Measurements from ENCODE around the gene SPSB3. TPM values are rescaled to one million over a fixed set of nuclear protein-coding genes. Genes with fewer than 3 reads are reported as not detected.

The SPSB3 gene
- total and polyA plus RNA-seq, 2 of the 4 experiments (the other 2 are of a cell fraction): 9.1 to 30.8 TPM

GRCh38 chr16:1810106-1810505, 27.7 kb upstream of the SPSB3 start:
- Histone ChIP-seq H3K79me1 (ENCODE audit: low read depth in 1 of 2, low read length in 2 of 2) (0 out of 4 replicates have a peak, but pooled peaks cover 0 to 2% of the 10 kb centered on the region in 2 experiments), H3K9me3 (ENCODE audit: control insufficient read depth, insufficient read depth, low read length) (no peaks in the 10 kb centered on the region), H3K27me3 (ENCODE audit: control insufficient read depth, insufficient read depth, low read length) (no peaks in the 10 kb centered on the region), H3K36me3 (ENCODE audit: control insufficient read depth, insufficient read depth, low read length) (peaks cover 19% of the 10 kb centered on the region; the same call in 1 of the 2 replicates), H2BK15ac (ENCODE audit: low read depth, low read length) (no peak overlapping the region), H2AFZ (replicated peaks; ENCODE audit: low read length, poor library complexity) (no peak overlapping the region), H3K14ac (replicated peaks; ENCODE audit: low read depth, low read length) (no peak overlapping the region), H3K9me1 (ENCODE audit: insufficient read depth, low read length) (no peaks in the 10 kb centered on the region), H3K4me3 (ENCODE audit: insufficient read depth, low read depth, low read length) (no peak overlapping the region), H4K5ac (ENCODE audit: low read depth, low read length) (no peak overlapping the region), H4K20me1 (ENCODE audit: insufficient read depth, low read length) (no peaks in the 10 kb centered on the region), H4K91ac (ENCODE audit: insufficient read depth, low read depth, low read length) (no peak overlapping the region), H3K9ac (ENCODE audit: low read depth, low read length) (no peak overlapping the region), H3K23ac (ENCODE audit: low read depth, low read length) (no peak overlapping the region), H2BK20ac (ENCODE audit: low read depth, low read length) (no peak overlapping the region), H3K4ac (ENCODE audit: low read depth, low read length) (no peak overlapping the region), H2BK120ac (ENCODE audit: low read depth, low read length) (no peak overlapping the region), H2AK9ac (replicated peaks; ENCODE audit: low read depth, low read length, poor library complexity) (no peak overlapping the region), H2AK5ac (ENCODE audit: low read depth, low read length) (no peak overlapping the region), H3K18ac (ENCODE audit: low read depth, low read length) (no peak overlapping the region), H3K27ac (ENCODE audit: insufficient read depth, low read length) (no peak overlapping the region), H3K56ac (ENCODE audit: extremely low read depth, insufficient read depth, low read length) (no peak overlapping the region), H3K4me1 (ENCODE audit: control insufficient read depth, insufficient read depth, low read length) (peaks cover 4% of the 10 kb centered on the region; the same call in 1 of the 2 replicates), H3K4me2 (ENCODE audit: low read depth, low read length) (no peak overlapping the region), H4K8ac (ENCODE audit: low read depth in 2 of 2, low read length in 2 of 2) (no peak overlapping the region), H2BK5ac (ENCODE audit: low read depth, low read length, poor library complexity, severe bottlenecking) (no peak overlapping the region)
- ATAC-seq (ENCODE audit: low read depth) (no peak), DNase-seq (no peak)
- WGBS, 2 experiments (ENCODE audit: extremely low coverage in 2 of 2, insufficient read length in 1 of 2): 98% methylated on average over 5 of the region's 16 CpGs; no CpG with 5 or more reads in 1 of the 2 experiments
- ChIA-PET POLR2A (ENCODE audit: unreplicated experiment) (no interaction called here), CTCF (no interaction called here)
- in situ Hi-C loops (cut with MboI; ENCODE audit: low sequenced_read_pairs): no loop called here
- no TSS peak for BruUV-seq (replicated peaks)
- intact Hi-C loops (cut with micrococcal nuclease): no loop called here
- TF ChIP-seq POLR2A (IDR thresholded peaks at IDR 0.05; ENCODE audit: low read depth, low read length) (no peak), RAD21 (IDR thresholded peaks at IDR 0.05; ENCODE audit: low read length) (no peak), MAFK (IDR thresholded peaks at IDR 0.05; ENCODE audit: low read depth, low read length) (no peak), CEBPB (IDR thresholded peaks at IDR 0.05; ENCODE audit: low read depth, low read length) (no peak), SMC3 (IDR thresholded peaks at IDR 0.05; ENCODE audit: low read depth, low read length) (no peak), RFX5 (IDR thresholded peaks at IDR 0.05; ENCODE audit: low read depth, low read length) (no peak), BHLHE40 (IDR thresholded peaks at IDR 0.05; ENCODE audit: low read depth, low read length) (no peak), FOS (IDR thresholded peaks at IDR 0.05; ENCODE audit: low read depth, low read length) (no peak), MAZ (IDR thresholded peaks at IDR 0.05; ENCODE audit: borderline replicate concordance, low read depth, low read length) (no peak)
- dilution Hi-C loops (cut with HindIII; ENCODE audit: low sequenced_read_pairs, unreplicated experiment): no loop called here

Measured in IMR-90 (cell line).